ENCODE data around the gene ZDHHC7.

- no peak for TF ChIP-seq POLR2A (IDR thresholded peaks at IDR 0.05)
- TF ChIP-seq, protein P1, sequence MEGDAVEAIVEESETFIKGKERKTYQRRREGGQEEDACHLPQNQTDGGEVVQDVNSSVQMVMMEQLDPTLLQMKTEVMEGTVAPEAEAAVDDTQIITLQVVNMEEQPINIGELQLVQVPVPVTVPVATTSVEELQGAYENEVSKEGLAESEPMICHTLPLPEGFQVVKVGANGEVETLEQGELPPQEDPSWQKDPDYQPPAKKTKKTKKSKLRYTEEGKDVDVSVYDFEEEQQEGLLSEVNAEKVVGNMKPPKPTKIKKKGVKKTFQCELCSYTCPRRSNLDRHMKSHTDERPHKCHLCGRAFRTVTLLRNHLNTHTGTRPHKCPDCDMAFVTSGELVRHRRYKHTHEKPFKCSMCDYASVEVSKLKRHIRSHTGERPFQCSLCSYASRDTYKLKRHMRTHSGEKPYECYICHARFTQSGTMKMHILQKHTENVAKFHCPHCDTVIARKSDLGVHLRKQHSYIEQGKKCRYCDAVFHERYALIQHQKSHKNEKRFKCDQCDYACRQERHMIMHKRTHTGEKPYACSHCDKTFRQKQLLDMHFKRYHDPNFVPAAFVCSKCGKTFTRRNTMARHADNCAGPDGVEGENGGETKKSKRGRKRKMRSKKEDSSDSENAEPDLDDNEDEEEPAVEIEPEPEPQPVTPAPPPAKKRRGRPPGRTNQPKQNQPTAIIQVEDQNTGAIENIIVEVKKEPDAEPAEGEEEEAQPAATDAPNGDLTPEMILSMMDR (IDR thresholded peaks at IDR 0.05), result no peak
- TF ChIP-seq POLR2AphosphoS5 (IDR thresholded peaks at IDR 0.05), result peak in 2 of 3 donors; percentile 58 to 64
These were observed 44.3 kb upstream of the ZDHHC7 start for GRCh38 chr16:85055493-85056210.
